Measurements from ENCODE around the gene STAM. TPM values are rescaled to one million over a fixed set of nuclear protein-coding genes. Genes with fewer than 3 reads are reported as not detected.

The STAM gene
- polyA plus RNA-seq, 1 donor (not counting 4 experiments of a cell fraction or from before 2014, with no cell fraction given) = 34.1 TPM

- H3K9me3 ChIP-seq (ENCODE audit: control insufficient read depth, low read depth, low read length) = no peaks in the 10 kb centered on the region
- no peak overlapping the region for H3K4me2 ChIP-seq (ENCODE audit: control insufficient read depth, extremely low read depth, insufficient read depth, low read depth, low read length)
- peaks cover 78% of the 10 kb centered on the region for H3K79me2 ChIP-seq (ENCODE audit: control insufficient read depth, insufficient read depth, low read length)
- no peaks in the 10 kb centered on the region for H4K20me1 ChIP-seq (ENCODE audit: control insufficient read depth, extremely low read depth, insufficient read depth, low read length)
- FAIRE-seq (peak; percentile 34), DNase-seq (ENCODE audit: low read depth, low spot score) (no peak)
- no peaks in the 10 kb centered on the region for H3K9me1 ChIP-seq (ENCODE audit: control insufficient read depth, extremely low read depth, insufficient read depth, low read length)
- no peak overlapping the region for H3K9ac ChIP-seq (ENCODE audit: control insufficient read depth, extremely low read depth, insufficient read depth, low read length)
- H3K27ac ChIP-seq (ENCODE audit: control insufficient read depth, insufficient read depth, low read length) = no peak overlapping the region
- H3K36me3 ChIP-seq (ENCODE audit: control insufficient read depth in 2 of 2, extremely low read depth in 1 of 2, insufficient read depth in 2 of 2, low read length in 2 of 2) = peaks cover 1 to 9% of the 10 kb centered on the region in 2 experiments
- no peaks in the 10 kb centered on the region for H3K27me3 ChIP-seq (ENCODE audit: control insufficient read depth, extremely low read depth, insufficient read depth, low read length)
- H3K4me1 ChIP-seq (ENCODE audit: control insufficient read depth, extremely low read depth, insufficient read depth, low read length) = peaks cover 21% of the 10 kb centered on the region
- dilution Hi-C loops (cut with MboI; ENCODE audit: extremely low pct_ligation_motif_present, low sequenced_read_pairs) = no loop called here
- H2AFZ ChIP-seq (ENCODE audit: control insufficient read depth, low read length) = no peak overlapping the region
- no peak overlapping the region for H3K4me3 ChIP-seq (ENCODE audit: control insufficient read depth in 2 of 3, extremely low read depth in 1 of 3, insufficient read depth in 2 of 3, low read depth in 1 of 3, low read length in 3 of 3)
- no peak for TF ChIP-seq EZH2 (IDR thresholded peaks at IDR 0.05; ENCODE audit: low read length)
- no peak for TF ChIP-seq CTCF (optimal IDR thresholded peaks at IDR 0.05 in 1 of 3, IDR thresholded peaks at IDR 0.05 in 1 of 3, conservative IDR thresholded peaks at IDR 0.05 in 1 of 3; ENCODE audit: extremely low read depth in 1 of 3, insufficient read depth in 2 of 3, low read length in 3 of 3)
Observed at GRCh38 chr10:17660921-17661320, 17.0 kb downstream of the STAM start.

GRCh38 chr10:17661510-17661909, 17.6 kb downstream of the STAM start:
- Histone ChIP-seq H3K9me1 (ENCODE audit: control insufficient read depth, extremely low read depth, insufficient read depth, low read length) (no peaks in the 10 kb centered on the region), H3K27ac (ENCODE audit: control insufficient read depth, insufficient read depth, low read length) (no peak overlapping the region), H3K36me3 (ENCODE audit: control insufficient read depth in 2 of 2, extremely low read depth in 1 of 2, insufficient read depth in 2 of 2, low read length in 2 of 2) (peaks cover 1 to 9% of the 10 kb centered on the region in 2 experiments), H2AFZ (ENCODE audit: control insufficient read depth, low read length) (no peak overlapping the region), H3K4me3 (ENCODE audit: control insufficient read depth in 2 of 3, extremely low read depth in 1 of 3, insufficient read depth in 2 of 3, low read depth in 1 of 3, low read length in 3 of 3) (no peak overlapping the region), H3K27me3 (ENCODE audit: control insufficient read depth, extremely low read depth, insufficient read depth, low read length) (no peaks in the 10 kb centered on the region), H3K9ac (ENCODE audit: control insufficient read depth, extremely low read depth, insufficient read depth, low read length) (no peak overlapping the region), H4K20me1 (ENCODE audit: control insufficient read depth, extremely low read depth, insufficient read depth, low read length) (no peaks in the 10 kb centered on the region), H3K4me1 (ENCODE audit: control insufficient read depth, extremely low read depth, insufficient read depth, low read length) (peaks cover 23% of the 10 kb centered on the region), H3K79me2 (ENCODE audit: control insufficient read depth, insufficient read depth, low read length) (peaks cover 79% of the 10 kb centered on the region), H3K9me3 (ENCODE audit: control insufficient read depth, low read depth, low read length) (no peaks in the 10 kb centered on the region), H3K4me2 (ENCODE audit: control insufficient read depth, extremely low read depth, insufficient read depth, low read depth, low read length) (no peak overlapping the region)
- dilution Hi-C loops (cut with MboI; ENCODE audit: extremely low pct_ligation_motif_present, low sequenced_read_pairs) = no loop called here
- DNase-seq (ENCODE audit: low read depth, low spot score) (no peak), FAIRE-seq (no peak)
- TF ChIP-seq CTCF (optimal IDR thresholded peaks at IDR 0.05 in 1 of 3, IDR thresholded peaks at IDR 0.05 in 1 of 3, conservative IDR thresholded peaks at IDR 0.05 in 1 of 3; ENCODE audit: extremely low read depth in 1 of 3, insufficient read depth in 2 of 3, low read length in 3 of 3) (no peak), EZH2 (IDR thresholded peaks at IDR 0.05; ENCODE audit: low read length) (no peak)

All from keratinocyte (primary cell).